Esophagus muscularis mucosa (tissue), 4 donors: Measurements from ENCODE around the gene AFF3. TPM values are rescaled to one million over a fixed set of nuclear protein-coding genes. Genes with fewer than 3 reads are reported as not detected.
A peak's percentile ranks its signal among the peaks of the same experiment; 100 is the strongest.

Experiments used
- DNase-seq: peaks from one replicate; pipeline ENCODE4 v3.0.0-alpha.2; 2017; ENCODE audit errors: extremely low spot score
- H3K27ac ChIP-seq, 4 donors: fragments of 200-600 bp; sonication (generic); replicated peaks in 1 of 4; 1 replicate in 3 of 4; 2 replicates in 1 of 4; pipeline ENCODE4 v1.5.1; 2016 to 2019; ENCODE audit warnings: mild to moderate bottlenecking in 1 of 4
- H3K27me3 ChIP-seq, 4 donors: fragments of 200-600 bp; sonication (generic); one replicate each; pipeline versions ENCODE4 v1.5.1 to v1.6.0; 2016 to 2019
- H3K36me3 ChIP-seq, 4 donors: fragments of 200-600 bp; sonication (generic); one replicate each; pipeline ENCODE4 v1.5.1; 2016 to 2019
- H3K4me1 ChIP-seq, 4 donors: fragments of 200-600 bp; sonication (generic); one replicate each; pipeline ENCODE4 v1.5.1; 2016 to 2019
- H3K4me3 ChIP-seq, 4 donors: fragments of 200-600 bp; sonication (generic); 1 replicate in 2 of 4; 2 replicates in 2 of 4; pipeline ENCODE4 v1.5.1; 2016 to 2019; ENCODE audit warnings: mild to moderate bottlenecking in 4 of 4, moderate library complexity in 1 of 4
- H3K9me3 ChIP-seq, 4 donors: fragments of 200-600 bp; sonication (generic); 1 replicate in 3 of 4; 2 replicates in 1 of 4; pipeline ENCODE4 v1.5.1; 2016 to 2019
- EP300 ChIP-seq: sonication (generic); formaldehyde crosslinking; IDR thresholded peaks from one replicate; pipeline ENCODE4 v1.6.1; 2017; ENCODE audit warnings: antibody characterized with exemption
- POLR2A ChIP-seq: fragments of 450-650 bp; IDR thresholded peaks from one replicate; pipeline ENCODE4 v1.6.1; 2017; ENCODE audit warnings: antibody characterized with exemption, moderate library complexity, mild to moderate bottlenecking, low read depth
- POLR2AphosphoS5 ChIP-seq, 2 donors: sonication (generic); formaldehyde crosslinking; IDR thresholded peaks; one replicate each; pipeline ENCODE4 v1.6.1; 2017; ENCODE audit warnings: antibody characterized with exemption in 2 of 2
- WGBS: methylation state at CpG from one replicate; pipeline ENCODE4 v1.1.5; 2018; 5-methylcytosine and 5-hydroxymethylcytosine counted together
- intact Hi-C: fragments of 100-400 bp; cut with DNase I; formaldehyde crosslinking; loops from one replicate; pipeline ENCODE4 v1.15.1; 2023
- total RNA-seq, 4 donors: library from RNA; depleted of rRNA; stranded (reverse); fragments of >200 nt; gene quantifications; one replicate each; pipeline versions ENCODE4 v1.1.0 to v1.2.1, GENCODE V29; 2016
- TF ChIP-seq, protein P1 (sequence below), 3 experiments: fragments of 200-600 bp in 2 of 3; fragments of 450-650 bp in 1 of 3; sonication (generic) in 2 of 3; IDR thresholded peaks; one replicate each; pipeline ENCODE4 v1.5.1; 2017 to 2019; ENCODE audit warnings: antibody characterized with exemption in 3 of 3, mild to moderate bottlenecking in 2 of 3, moderate library complexity in 1 of 3

The AFF3 gene
- total RNA-seq, 4 donors from 2014 or later, result 36.4 to 99.5 (median 56.9) TPM

DNA sequence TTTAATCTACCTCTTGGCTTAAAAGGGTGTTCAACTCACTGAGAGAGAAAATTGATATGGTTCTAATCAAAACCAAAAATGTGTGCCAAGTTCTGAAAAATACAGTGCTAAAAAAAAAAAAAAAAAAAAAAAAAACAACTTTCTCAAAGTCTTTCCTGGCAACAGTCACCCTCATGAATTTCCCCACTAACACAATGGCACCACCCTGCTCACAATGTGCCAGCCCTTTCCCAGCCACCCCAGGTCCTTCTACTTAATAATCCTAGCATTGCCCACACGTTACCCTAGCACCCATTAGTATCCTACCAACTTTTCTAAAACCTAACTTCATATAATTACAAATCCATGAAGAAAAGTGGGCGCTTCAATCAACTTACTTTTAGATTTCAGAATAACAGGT is 106.4 kb downstream of the AFF3 start:
- Histone ChIP-seq H3K27ac (no peak overlapping the region), H3K4me3 (no peak overlapping the region), H3K27me3 (no peaks in the 10 kb centered on the region), H3K36me3 (no peaks in the 10 kb centered on the region), H3K9me3 (no peaks in the 10 kb centered on the region), H3K4me1 (no peaks in the 10 kb centered on the region)
- 95% methylated on average over 2 of the region's 2 CpGs for WGBS
- intact Hi-C loops, result no loop called here
- TF ChIP-seq EP300 (no peak), POLR2AphosphoS5 (IDR thresholded peaks at IDR 0.05) (no peak), POLR2A (no peak)
- TF ChIP-seq, protein P1, sequence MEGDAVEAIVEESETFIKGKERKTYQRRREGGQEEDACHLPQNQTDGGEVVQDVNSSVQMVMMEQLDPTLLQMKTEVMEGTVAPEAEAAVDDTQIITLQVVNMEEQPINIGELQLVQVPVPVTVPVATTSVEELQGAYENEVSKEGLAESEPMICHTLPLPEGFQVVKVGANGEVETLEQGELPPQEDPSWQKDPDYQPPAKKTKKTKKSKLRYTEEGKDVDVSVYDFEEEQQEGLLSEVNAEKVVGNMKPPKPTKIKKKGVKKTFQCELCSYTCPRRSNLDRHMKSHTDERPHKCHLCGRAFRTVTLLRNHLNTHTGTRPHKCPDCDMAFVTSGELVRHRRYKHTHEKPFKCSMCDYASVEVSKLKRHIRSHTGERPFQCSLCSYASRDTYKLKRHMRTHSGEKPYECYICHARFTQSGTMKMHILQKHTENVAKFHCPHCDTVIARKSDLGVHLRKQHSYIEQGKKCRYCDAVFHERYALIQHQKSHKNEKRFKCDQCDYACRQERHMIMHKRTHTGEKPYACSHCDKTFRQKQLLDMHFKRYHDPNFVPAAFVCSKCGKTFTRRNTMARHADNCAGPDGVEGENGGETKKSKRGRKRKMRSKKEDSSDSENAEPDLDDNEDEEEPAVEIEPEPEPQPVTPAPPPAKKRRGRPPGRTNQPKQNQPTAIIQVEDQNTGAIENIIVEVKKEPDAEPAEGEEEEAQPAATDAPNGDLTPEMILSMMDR (IDR thresholded peaks at IDR 0.05), result no peak
- DNase-seq, result peak; percentile 57

DNA sequence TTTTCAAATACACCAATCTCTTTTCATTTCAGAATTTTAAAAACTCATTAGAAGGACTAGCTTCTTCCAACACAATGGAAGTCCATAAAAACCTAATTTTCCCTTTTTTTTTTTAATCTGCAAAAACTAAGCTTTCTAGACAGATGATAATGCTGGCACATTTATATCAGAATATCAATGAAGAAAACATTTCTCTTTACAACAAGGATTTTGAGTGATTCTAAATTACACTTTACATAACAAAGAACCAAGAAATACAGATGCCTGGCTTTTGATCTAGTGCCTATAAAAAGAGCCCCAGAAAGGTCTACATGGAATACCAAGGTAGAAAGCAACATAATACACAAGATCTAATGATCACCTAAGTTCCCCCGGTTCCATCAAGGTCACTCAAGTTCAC is 108.0 kb downstream of the AFF3 start:
- no peaks in the 10 kb centered on the region for H3K36me3 ChIP-seq
- no peak overlapping the region for H3K27ac ChIP-seq
- 100% methylated on average over 1 of the region's 1 CpG for WGBS
- H3K4me1 ChIP-seq, result no peaks in the 10 kb centered on the region
- intact Hi-C loops, result no loop called here
- no peaks in the 10 kb centered on the region for H3K9me3 ChIP-seq
- no peak for DNase-seq
- no peak for TF ChIP-seq EP300
- H3K4me3 ChIP-seq, result no peak overlapping the region
- no peaks in the 10 kb centered on the region for H3K27me3 ChIP-seq

DNA sequence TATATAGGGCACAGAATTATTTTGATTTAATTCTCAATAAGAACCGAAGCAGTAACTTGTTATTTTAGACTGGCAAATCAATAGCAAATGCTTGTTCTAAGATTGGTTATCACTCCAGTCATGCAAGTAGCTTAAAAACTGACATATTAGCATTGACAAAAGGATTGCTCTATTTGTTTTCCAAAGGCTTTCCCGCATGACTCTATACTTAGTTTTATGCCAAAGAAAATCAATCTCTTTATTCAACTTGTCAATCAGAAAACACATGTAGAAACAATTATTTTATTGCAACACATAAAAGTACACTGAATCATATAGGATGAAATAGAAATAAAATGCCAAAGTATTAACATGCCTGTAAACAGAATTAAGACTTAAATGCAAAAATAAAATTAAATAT is 108.4 kb downstream of the AFF3 start:
- WGBS, result 86% methylated on average over 2 of the region's 2 CpGs
- no peak overlapping the region for H3K27ac ChIP-seq
- no peaks in the 10 kb centered on the region for H3K36me3 ChIP-seq
- no peaks in the 10 kb centered on the region for H3K27me3 ChIP-seq
- no peaks in the 10 kb centered on the region for H3K4me1 ChIP-seq
- H3K4me3 ChIP-seq, result no peak overlapping the region
- no peaks in the 10 kb centered on the region for H3K9me3 ChIP-seq
- DNase-seq, result no peak
- intact Hi-C loops, result no loop called here
- TF ChIP-seq EP300, result no peak

DNA sequence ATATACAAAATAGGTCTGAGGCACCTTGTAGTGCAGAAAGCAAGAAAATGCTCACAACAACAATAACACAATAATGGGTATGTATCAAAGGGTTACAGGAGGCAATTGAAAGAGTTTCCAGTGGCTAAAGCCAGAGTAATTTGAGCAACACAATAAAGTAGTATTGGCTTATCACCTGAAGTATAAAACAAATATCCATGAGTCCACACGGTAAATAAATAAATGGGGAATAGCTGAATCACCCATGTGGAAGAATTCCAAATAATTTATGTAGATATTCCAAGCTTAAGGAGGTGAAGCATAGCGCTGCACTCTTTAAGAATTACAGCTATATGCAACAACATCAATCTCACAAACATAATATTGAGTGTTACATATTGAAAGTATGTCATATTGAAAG is 110.8 kb downstream of the AFF3 start:
- no peak for TF ChIP-seq POLR2AphosphoS5 (IDR thresholded peaks at IDR 0.05)
- TF ChIP-seq, protein P1 (IDR thresholded peaks at IDR 0.05), result no peak
- no peak for TF ChIP-seq EP300
- TF ChIP-seq POLR2A, result no peak
- no peak overlapping the region for H3K27ac ChIP-seq
- H3K4me3 ChIP-seq, result no peak overlapping the region
- intact Hi-C loops, result no loop called here
- H3K27me3 ChIP-seq, result no peaks in the 10 kb centered on the region
- H3K4me1 ChIP-seq, result no peaks in the 10 kb centered on the region
- no peaks in the 10 kb centered on the region for H3K9me3 ChIP-seq
- no peak for DNase-seq
- 94% methylated on average over 2 of the region's 2 CpGs for WGBS
- H3K36me3 ChIP-seq, result no peaks in the 10 kb centered on the region

DNA sequence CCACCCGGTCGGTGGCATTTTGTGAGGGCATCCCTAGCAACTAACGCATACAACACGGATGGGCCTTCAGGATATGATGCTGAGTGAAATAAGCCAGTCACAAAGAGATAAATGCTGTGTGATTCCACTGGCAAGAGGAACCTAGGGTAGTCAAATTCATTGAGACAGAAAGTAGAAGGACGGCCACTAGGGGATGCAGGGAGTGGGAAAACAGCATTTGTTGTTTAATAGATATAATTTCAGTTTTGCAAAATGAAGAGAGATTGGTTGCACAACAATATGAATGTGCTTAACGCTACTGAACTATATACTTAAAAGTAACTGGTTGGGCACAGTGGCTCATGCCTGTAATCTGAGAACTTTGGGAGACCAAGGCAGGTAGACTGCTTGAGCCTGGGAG is 112.9 kb downstream of the AFF3 start:
- no peaks in the 10 kb centered on the region for H3K4me1 ChIP-seq
- H3K9me3 ChIP-seq, result no peaks in the 10 kb centered on the region
- intact Hi-C loops, result no loop called here
- H3K36me3 ChIP-seq, result no peaks in the 10 kb centered on the region
- no peak for TF ChIP-seq POLR2A
- no peak for TF ChIP-seq POLR2AphosphoS5 (IDR thresholded peaks at IDR 0.05)
- TF ChIP-seq EP300, result no peak
- TF ChIP-seq, protein P1 (IDR thresholded peaks at IDR 0.05), result no peak
- H3K4me3 ChIP-seq, result no peak overlapping the region
- DNase-seq, result no peak
- H3K27me3 ChIP-seq, result no peaks in the 10 kb centered on the region
- WGBS, result 95% methylated on average over 6 of the region's 6 CpGs
- H3K27ac ChIP-seq, result no peak overlapping the region

DNA sequence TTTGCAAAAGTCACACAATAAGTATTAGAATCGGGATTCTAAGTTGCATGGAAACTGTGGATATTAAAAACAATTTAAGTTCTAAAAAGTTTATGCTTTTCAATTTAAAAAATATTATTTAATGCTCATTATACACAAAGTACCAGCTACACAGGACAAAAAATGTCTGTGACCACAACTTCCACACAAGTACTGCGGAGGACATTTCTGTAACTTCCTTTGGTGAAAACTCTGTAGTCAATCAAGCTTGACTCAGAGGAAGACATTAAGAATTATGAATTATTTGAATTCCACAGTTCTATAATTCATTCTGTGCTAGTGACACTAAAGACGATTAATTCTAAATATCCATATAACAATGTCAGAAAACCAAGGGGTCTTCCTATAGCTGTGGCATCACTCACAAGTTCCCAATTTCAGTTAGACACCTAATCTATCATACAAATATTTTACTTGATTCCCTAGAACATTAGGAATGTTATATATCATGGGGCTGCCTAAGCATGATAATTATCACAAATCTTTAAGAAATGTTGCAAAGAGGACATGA is 120.5 kb downstream of the AFF3 start:
- intact Hi-C loops, result no loop called here
- TF ChIP-seq POLR2A (no peak), POLR2AphosphoS5 (IDR thresholded peaks at IDR 0.05) (no peak), EP300 (no peak)
- TF ChIP-seq, protein P1 (IDR thresholded peaks at IDR 0.05), result no peak
- 86% methylated on average over 3 of the region's 3 CpGs for WGBS

More for the DNA sequence above, 120.5 kb downstream of the AFF3 start:
- DNase-seq, result no peak
- Histone ChIP-seq H3K4me1 (peaks cover 0 to 21% (median 20%) of the 10 kb centered on the region in 4 donors), H3K27me3 (no peaks in the 10 kb centered on the region), H3K9me3 (no peaks in the 10 kb centered on the region), H3K36me3 (no peaks in the 10 kb centered on the region), H3K27ac (no peak overlapping the region), H3K4me3 (no peak overlapping the region)
